Activated CD8-positive, alpha-beta memory T cell treated with anti-CD3 and anti-CD28 coated beads, Interleukin-2, amount 50 U/mL, for 48 hours (primary cell): ENCODE results near the gene MUC12.
"Not testable (repeated sequence)": the region's sequence is repeated elsewhere in the genome, so short reads cannot be mapped to it uniquely, and the experiment has no call there.

ENCODE experiments used
- DNase-seq: peaks from one replicate; pipeline ENCODE4 v3.0.0-alpha.2; 2020

The MUC12 gene

GRCh38 chr7:100957832-100958421 is 11.4 kb upstream of the MUC12 start:
- DNase-seq: no peak

DNA sequence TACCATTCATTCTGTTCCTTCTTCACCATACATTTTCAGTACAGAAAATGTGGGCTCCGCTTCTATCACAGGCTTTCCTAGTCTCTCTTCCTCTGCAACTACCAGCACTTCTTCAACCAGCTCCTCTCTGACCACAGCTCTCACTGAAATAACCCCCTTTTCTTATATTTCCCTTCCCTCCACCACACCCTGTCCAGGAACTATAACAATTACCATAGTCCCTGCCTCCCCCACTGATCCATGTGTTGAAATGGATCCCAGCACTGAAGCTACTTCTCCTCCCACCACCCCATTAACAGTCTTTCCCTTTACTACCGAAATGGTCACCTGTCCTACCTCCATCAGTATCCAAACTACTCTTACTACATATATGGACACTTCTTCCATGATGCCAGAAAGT is 9.5 kb upstream of the MUC12 start:
- DNase-seq: no peak

DNA sequence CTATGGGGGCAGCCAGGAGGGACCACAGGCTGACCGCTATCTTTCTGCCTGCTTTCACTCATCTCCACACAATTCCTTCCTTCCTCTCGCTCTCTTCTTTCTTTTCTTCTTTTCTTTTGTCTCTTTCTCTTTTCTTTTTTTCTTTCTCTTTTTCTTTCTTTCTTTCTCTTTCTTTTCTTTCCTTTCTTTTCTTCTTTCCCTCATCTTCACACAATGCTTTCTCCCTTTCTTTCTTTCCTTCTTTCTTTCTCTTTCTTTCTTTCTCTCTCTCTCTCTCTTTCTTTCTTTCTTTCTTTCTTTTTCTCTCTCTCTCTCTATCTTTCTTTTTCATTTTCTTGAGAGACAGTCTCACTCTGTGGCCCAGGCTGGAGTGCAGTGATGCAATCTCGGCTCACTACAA is 6.8 kb upstream of the MUC12 start:
- DNase-seq: no peak

DNA sequence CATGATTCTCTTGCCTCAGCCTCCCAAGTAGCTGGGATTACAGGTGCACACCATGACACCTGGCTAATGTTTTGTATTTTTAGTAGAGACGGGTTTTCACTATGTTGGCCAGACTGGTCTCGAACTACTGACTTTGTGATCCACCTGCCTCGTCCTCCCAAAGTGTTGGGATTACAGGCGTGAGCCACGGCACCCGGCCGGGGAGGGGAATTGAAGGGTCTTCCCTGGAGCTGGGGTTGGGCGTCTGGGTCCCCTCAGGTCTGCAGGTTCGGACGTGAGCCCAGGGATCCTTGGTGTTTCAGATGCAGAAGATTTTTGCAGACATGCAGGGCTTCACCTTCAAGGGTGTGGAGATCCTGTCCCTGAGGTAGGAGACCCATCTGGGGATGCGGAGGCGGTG is 6.0 kb upstream of the MUC12 start:
- no peak for DNase-seq

GRCh38 chr7:100963874-100964273 is 5.5 kb upstream of the MUC12 start:
- no peak for DNase-seq

- DNase-seq: no peak
Observed at GRCh38 chr7:100964630-100965029, 4.7 kb upstream of the MUC12 start.

DNA sequence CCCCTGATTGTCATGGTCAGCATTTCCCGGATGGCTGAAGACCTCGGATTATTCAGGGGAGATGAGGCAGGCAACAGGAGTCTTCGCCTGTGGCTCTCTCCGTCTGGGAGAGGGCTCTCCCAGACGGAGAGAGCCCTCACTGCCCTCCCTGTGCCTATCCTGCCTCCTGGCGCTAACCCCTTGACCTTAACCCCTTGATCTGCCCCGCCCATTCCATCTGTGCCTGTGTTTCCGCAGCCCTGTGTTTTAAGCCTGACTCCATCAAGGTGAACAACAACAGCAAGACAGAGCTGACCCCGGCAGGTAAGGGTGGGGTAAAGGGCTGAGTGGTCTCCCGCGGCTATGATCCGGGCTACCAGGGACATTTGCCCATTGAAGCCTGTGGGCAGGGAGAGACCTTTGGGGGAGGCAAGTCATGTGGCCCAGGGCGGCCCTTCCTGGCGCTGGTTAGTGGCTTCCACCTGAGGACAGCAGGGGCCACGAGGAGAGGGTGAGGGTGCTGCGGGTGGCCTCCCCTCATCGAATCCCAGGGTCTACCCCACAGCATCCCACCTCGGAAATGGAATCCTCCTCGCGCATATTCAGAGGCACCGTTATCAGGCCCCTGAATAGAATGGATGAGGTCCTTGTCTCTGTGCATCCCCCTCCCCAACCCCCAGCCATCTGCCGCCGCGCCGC is 4.2 kb upstream of the MUC12 start:
- DNase-seq: no peak

DNA sequence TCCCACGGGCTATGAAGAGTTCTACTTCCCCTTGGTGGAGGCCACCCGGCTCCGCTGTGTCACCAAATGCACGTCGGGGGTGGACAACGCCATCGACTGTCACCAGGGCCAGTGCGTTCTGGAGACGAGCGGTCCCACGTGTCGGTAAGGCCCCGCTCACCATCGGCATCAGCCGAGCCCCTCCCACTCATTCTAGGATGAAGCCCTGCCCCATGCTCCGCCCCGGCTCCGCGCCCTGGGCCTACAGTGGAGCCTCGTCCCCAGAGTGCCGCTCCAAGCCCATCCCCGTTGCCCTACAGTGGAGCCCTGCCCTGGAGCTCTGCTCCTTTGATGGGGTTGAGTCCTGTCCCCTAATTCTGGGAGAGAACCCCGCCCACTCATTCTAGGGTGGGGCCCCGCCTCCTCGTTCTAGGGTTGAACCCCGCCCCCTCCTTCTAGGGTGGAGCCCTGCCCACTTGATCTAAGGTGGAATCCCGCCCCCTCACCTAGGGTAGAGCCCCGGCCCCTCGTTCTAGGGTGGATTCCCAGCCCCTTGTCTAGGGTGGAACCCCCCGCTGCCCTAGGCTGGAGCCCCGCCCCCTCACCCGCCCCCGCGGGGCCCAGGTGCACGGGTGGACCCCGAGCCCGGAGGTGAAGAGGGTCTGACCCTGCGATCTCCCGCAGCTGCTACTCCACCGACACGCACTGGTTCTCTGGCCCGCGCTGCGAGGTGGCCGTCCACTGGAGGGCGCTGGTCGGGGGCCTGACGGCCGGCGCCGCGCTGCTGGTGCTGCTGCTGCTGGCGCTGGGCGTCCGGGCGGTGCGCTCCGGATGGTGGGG is 3.4 kb upstream of the MUC12 start:
- peak; percentile 97 for DNase-seq

GRCh38 chr7:100966542-100967291 is 2.6 kb upstream of the MUC12 start:
- DNase-seq: peak; percentile 60

- DNase-seq: peak; percentile 58
Observed at GRCh38 chr7:100967292-100967863, 2.0 kb upstream of the MUC12 start.

- no peak for DNase-seq
Observed at GRCh38 chr7:100968031-100968430, 1.3 kb upstream of the MUC12 start.

GRCh38 chr7:100968650-100969049 is 715 bp upstream of the MUC12 start:
- no peak for DNase-seq

- no peak for DNase-seq
Observed at GRCh38 chr7:100971111-100972001, 2.0 kb downstream of the MUC12 start.

DNA sequence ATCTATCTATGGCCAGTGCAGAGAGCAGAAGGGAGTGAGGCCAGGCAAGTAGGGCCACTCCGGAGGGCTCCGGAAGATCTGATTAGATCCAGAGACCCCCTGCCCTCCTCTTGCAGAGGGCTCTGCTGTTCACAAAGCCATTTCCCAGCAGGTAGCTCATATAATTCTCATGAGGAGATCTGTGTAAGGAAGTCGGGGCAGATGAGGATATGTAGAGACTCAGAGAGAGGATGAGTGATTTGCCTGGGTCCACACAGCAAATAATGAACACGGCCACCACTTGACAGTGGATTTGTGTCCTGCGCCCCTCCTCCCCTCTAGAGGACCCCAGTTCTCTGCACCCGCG is 2.6 kb downstream of the MUC12 start:
- DNase-seq: no peak

DNA sequence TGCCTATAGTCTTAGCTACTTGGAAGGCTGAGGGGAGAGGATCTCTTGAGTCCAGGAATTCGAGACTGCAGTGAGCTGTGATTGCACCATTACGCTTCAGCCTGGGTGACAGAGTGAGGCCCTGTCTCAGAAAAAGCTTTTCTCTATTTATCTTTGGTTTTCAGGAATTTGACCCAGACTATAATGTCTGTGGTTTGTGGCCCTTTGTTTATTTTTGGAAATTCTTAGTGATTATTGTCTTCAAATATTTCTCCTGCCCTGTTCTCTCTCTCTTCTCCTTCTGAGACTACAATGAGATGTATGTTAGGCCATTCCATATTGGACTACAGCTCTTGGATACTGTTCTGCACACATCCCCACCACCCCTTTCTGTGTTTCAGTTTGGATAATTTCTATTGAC is 4.7 kb downstream of the MUC12 start:
- no peak for DNase-seq

DNA sequence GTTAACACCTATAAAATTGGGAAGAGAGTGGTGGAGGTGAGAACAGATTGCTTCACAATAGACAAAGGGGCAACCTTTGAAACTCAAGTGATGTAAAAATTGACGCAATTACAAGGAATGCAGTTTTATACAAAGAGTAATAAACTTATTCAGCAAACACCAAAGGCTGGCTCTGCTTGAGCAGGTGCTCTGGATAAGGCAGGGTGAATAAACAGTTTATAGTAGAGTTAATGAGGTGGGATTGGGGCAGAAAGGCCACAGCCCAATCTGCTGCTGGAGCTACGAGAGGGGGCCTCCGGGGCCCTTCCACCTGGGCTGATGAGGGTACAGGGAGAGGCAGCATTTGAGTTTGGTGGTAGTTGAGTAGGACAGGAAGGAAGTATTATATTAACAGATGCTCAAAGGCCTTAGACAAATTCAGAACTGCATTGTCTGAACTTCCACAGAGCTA is 6.0 kb downstream of the MUC12 start:
- no peak for DNase-seq

DNA sequence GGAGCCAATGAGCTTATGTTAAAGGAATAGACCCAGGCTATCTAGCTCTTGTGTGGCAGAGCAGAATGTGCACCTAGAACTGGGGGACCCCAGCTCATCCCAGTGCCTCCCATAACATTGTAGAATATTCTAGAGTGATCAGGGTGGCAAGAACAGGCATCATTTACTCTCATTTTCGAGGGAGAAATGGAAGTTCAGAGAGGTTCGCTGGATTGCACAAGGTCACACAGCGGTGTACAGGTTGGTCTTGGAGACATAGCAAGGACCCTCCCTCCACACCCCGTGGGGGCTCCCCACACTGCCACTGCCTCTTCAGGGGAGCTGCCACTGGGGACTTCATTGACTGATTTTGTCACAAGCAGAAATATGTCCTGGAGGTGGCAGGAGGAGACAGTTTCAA is 8.9 kb downstream of the MUC12 start:
- no peak for DNase-seq

DNA sequence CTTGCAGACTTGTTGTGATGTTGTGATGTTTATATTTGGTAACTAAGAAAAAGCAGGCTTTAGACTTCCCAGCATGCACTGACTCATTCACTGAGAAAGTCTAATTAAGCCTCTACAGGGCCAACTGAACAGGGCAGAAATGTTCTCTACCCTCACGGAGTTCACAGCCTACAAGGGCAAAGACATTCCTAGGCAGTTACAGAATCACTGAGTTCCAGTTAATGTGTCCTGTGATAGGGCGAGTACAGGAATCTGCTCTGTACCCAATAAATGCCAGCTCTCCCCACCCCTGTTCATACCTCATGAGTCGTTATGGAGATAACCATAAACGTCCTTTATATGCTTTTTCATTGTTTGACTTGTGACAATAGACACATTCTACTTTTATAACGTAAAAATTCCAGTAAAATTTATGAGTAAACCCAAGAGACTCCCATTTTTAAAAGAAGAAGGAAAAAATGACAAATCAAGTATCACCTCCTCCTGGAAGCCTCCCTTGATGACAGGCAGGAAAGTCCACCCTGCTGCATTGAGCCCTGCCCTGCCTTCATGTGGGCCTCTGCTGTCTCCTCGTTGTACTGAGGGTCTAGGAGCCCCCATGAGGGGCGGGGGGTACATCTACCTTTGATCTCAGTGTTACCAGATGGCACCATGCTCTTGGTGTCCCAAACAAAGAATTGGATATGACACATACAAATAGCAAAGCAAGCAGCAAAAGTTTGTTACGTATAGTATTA is 14.3 kb downstream of the MUC12 start:
- no peak for DNase-seq

DNA sequence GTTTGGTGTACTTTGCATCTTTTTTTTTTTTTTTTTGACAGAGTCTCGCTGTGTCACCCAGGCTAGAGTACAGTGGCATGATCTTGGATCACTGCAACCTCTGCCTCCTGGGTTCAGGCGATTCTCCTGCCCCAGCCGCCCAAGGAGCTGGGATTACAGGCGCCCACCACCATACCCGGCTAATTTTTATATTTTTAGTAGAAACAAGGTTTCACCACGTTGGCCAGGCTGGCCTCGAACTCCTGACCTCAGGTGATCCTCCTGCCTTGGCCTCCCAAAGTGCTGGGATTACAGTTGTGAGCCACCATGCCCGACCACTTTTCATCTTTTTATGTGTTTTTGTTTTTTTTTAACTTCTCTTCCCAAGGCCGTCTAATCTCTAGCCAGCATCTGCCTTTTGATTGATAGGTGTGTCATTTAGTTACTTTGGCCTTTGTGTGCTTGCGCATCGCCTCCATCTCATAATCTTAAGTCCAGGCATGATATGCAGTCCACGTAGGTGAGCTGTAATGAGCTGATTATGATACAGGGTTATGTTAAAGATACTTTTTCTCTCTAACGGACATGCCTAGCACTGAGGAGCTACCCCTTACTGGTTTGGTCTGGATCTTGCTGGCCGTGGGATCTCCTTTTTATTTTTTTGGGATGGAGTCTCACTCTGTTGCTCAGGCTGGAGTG is 15.0 kb downstream of the MUC12 start:
- DNase-seq: not testable (repeated sequence)

- DNase-seq: not testable (repeated sequence)
Observed at GRCh38 chr7:100985033-100985797, 15.8 kb downstream of the MUC12 start.
